Measurements from ENCODE around the gene OR2G6.
"Not testable (repeated sequence)": the region's sequence is repeated elsewhere in the genome, so short reads cannot be mapped to it uniquely, and the experiment has no call there.

Gene OR2G6
- 0 reads per million in 2 donors for total RNA-seq

DNA sequence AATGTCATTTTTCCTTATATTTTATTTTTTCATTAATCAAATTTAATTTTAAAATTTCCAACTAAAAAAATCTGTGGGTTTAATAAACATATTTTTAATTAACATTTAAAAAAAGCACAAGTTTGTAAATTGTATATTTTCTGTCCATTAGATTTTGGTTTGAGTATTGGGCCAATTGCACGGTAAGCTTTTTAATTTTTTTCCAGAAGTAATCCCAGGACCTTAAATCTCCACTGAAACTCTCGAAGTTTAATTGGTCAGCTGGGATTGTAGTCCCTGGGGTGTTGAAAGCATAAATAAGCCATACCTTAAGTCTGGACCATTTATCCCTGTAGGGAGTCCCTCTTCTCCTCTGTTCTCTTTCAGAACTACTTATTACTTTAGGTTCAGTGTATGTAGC is at the start of gene OR2G6:
Gene OR2G6 (plus strand): TSS at position 301 of the 400 bp plus-strand sequence. CDS start 13,574 bp downstream, outside the sequence.
- DNase-seq = not testable (repeated sequence)

DNA sequence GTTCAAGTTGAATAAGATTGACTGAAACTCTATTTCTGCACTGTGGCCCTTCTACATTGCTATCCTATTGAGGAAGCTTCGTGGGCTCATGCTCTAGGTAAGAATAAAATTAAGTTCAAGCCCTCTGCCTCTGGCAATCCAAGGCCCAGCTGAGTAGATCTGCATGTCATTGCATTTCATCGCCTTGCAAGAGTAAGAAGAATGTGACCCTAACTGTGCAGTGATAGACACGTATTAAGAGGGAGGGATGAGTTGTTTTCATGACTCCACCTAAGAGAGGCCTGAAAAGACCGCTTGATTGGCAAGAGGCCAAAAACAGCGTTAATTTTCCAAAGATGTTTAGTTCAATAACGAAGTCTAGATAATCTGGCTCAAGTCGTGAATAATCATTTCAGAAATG is 48.8 kb upstream of the OR2G6 start:
- DNase-seq = not testable (repeated sequence)

DNA sequence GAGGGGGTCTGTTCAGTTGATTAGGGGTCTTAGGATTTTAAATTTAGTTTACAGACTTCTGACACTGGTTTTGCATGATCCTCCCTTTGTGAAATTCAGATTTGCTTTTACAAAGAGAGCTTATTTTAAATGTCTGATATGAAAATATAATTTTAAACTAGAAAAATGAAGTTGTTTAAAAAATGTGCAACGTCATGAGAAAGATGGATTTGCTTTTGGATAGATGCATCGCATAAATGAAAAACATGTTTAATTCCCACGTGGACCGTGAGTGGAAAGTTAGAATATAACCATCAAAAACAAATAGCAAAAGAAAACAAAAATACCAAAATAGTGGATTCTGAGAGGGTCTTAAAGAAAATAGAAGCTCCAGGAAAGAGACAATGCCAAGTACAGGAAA is 36.7 kb upstream of the OR2G6 start:
- DNase-seq = no peak

DNA sequence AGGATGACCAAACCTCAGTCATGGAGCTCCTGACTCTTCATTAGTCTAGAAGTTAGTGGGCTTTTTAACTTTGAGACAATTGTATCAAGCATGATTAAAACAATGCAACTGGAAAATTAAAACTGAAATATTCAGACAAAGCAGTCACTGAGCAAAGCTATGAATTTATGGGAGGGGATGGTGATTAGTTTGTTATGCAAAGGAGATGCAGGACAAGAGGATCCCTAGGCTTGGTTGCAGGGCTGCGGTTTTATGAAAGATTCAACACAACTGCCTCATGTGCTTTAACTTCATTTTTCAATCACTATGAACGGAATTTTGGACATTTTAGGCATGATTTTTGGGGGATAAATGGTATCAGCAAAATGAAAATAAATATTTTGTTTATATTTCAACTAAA is 35.8 kb upstream of the OR2G6 start:
- not testable (repeated sequence) for DNase-seq

DNA sequence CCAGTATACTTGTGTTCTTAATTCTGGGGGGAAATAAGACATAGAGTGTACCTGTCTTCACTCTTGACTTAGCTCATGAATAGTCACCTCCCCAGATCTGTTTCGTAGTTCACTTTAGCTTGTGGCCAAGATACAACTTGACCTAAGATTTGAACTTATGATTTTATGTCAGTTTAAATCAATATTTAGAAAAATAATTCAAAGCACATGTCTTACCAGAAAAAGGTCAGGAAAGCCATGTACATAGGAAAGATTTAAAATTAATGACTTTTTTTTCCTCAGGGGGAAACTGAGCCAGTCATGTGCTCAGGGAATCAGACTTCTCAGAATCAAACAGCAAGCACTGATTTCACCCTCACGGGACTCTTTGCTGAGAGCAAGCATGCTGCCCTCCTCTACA is 34.8 kb upstream of the OR2G6 start, which contains the start of gene OR2T3:
Gene OR2T3 (plus strand): TSS at position 301 of the 400 bp plus-strand sequence. CDS start 0 bp downstream, at position 301.
- not testable (repeated sequence) for DNase-seq

DNA sequence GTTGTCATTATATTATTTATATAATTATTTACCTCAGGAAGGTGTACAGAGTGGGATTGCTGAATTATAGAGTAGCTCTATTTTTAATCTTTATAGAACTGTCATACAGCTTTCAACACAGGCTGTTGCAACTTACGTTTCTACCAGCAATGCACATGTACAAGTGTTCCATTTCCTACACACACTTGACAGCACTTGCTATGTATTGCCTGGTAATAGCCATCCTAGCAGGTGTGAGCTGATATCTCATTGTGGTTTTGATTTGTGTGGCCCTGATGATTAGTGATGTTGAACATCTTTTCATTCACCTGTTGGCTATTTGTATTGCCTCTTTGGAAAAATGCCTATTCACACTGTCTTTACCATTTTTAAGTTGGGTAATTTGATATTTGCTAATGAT is 32.2 kb upstream of the OR2G6 start:
- DNase-seq = not testable (repeated sequence)

DNA sequence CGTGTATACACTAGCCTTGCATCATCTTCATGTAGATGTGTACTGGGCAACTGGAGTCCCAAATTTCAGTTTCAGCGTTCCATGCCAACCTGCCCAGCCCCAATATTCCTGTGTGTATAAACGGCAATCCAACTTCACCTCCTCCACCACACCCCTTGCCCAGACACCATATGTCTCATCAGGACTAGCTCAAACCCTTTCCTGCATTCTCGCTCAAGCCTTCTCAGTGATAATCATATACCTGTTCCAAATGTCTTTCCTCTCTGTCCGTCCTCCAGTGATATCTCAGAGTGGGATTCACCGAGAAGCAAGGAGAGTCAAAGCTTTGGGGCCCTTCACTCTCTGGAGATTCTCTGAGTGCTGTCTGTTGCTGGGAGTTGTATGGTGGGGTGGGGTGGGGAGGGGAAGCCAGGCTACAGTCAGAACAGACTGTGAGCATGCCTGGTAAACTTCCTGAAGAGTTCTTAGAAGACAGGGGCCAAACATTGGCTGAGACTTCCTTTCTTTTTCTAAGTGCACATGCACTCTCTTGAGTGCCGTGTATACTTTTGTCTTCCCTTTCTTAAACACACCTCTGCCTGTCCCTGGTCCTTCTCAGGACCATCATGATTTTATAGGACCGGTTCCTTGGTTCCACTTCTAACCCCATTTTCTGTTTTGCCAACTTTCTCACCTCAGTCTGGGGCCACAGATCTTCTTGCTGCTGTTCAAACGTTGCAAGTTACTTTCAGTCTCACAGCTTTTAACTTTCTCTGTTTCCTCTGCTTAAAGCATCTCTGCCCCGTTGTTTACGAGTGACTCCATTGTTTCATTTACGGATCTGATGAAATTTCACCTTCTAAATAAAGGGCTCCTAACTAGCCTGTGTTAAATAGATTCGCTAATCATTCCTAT is 25.9 kb upstream of the OR2G6 start:
- not testable (repeated sequence) for DNase-seq

DNA sequence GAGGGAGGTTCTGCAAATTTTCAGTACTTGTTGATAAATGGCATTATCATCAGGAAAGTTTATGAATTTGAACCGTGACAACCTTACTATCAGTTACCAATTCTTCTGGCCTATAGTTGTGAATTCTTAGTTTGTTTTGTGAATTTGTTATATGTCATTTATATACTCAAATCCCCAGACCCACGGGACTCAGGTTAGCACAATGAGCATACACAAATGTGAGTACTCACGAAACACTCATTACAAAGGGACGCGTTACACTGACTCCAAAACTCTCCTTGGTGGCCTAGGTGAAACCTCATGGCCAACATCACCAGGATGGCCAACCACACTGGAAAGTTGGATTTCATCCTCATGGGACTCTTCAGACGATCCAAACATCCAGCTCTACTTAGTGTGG is 19.6 kb upstream of the OR2G6 start, which contains the start of gene OR2T5:
Gene OR2T5 (plus strand): TSS at position 301 of the 400 bp plus-strand sequence. CDS start 0 bp downstream, at position 301.
- DNase-seq = not testable (repeated sequence)

DNA sequence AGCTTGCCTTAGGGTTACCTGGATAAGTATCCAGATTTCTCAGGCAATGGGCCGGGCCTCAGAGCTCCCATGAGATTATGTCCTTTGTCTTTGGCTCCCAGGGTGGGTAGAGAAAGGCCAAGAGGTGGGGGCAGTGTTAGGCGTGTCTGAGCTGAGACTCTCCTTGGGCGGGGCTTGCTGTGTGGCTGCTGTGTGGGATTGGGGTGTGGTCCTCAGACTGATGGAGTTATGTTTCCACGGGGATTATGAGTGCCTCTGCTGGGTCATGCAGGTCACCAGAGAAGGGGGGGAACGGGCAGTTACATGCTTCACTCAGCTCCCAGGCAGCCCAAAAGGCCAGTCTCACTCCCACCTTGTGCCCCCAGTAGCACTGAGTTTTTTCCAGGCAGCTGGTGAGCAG is 11.2 kb upstream of the OR2G6 start:
- DNase-seq = not testable (repeated sequence)

DNA sequence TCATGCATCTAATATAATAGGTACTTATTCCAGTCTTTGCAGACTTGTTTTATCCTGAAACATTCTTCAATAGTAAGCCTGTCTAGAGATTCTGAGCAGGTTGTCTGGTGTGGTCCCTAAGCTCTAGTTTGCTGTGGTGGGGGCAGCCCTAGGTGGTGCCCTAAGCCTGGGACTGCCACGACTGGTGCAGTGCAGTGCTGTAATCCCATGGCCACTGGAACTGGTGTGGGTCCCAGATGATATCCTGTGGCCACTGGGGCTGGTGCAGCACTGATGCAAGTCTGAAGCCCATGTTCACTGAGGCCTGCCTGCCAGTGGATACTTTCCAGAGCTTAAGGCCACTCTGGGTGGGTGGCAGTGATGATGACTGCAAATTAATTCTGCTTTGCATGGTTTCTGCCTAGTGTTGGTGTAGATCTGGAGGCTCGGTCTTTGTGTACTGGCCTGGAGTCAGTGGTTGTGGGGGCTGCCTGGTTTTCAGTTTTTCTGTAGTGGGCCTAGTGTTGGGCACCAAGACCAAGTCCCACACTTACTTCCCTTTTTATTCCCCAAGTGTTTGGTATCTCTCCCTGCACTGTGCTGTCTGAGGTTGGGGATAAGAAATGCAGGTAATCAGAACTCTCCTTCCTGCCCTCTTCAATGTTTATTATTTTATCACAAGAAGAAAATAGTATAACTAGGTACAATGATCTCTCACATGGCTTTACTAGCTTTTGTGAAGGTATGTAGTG is 7.4 kb upstream of the OR2G6 start:
- not testable (repeated sequence) for DNase-seq

DNA sequence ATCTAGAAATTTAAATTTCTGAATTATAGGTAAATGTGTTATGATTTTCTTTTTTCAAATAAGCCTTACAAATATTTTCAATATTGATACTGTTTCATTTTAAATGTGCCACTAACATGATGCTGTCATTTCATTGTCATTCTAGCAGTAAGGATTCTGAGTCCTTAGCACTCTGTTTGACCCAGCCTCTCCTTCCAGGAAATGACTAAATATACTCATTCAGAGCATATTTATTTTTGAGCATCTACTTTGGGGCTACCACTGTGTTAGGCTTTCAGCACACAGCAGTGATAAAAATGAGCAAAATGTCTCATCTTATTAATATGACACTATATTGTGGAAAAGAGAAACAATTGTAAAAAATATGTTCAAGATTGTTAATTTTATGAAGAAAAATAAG is 2.3 kb downstream of the OR2G6 start:
- DNase-seq = not testable (repeated sequence)

DNA sequence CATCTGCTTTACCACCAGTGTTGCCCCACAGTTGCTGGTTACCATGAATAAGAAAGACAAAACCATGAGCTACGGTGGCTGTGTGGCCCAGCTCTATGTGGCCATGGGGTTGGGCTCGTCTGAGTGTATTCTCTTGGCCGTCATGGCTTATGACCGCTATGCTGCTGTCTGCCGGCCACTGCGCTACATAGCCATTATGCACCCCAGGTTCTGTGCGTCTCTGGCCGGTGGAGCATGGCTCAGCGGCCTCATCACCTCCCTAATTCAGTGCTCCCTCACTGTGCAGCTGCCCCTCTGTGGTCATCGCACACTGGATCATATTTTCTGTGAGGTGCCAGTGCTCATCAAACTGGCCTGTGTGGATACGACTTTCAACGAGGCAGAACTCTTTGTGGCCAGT is 14.0 kb downstream of the OR2G6 start:
- no peak for DNase-seq

DNA sequence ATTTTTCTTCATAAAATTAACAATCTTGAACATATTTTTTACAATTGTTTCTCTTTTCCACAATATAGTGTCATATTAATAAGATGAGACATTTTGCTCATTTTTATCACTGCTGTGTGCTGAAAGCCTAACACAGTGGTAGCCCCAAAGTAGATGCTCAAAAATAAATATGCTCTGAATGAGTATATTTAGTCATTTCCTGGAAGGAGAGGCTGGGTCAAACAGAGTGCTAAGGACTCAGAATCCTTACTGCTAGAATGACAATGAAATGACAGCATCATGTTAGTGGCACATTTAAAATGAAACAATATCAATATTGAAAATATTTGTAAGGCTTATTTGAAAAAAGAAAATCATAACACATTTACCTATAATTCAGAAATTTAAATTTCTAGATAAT is 29.6 kb downstream of the OR2G6 start:
- not testable (repeated sequence) for DNase-seq

DNA sequence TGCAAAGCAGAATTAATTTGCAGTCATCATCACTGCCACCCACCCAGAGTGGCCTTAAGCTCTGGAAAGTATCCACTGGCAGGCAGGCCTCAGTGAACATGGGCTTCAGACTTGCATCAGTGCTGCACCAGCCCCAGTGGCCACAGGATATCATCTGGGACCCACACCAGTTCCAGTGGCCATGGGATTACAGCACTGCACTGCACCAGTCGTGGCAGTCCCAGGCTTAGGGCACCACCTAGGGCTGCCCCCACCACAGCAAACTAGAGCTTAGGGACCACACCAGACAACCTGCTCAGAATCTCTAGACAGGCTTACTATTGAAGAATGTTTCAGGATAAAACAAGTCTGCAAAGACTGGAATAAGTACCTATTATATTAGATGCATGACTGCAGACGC is 39.5 kb downstream of the OR2G6 start:
- not testable (repeated sequence) for DNase-seq

DNA sequence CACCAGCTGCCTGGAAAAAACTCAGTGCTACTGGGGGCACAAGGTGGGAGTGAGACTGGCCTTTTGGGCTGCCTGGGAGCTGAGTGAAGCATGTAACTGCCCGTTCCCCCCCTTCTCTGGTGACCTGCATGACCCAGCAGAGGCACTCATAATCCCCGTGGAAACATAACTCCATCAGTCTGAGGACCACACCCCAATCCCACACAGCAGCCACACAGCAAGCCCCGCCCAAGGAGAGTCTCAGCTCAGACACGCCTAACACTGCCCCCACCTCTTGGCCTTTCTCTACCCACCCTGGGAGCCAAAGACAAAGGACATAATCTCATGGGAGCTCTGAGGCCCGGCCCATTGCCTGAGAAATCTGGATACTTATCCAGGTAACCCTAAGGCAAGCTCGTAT is 43.2 kb downstream of the OR2G6 start:
- not testable (repeated sequence) for DNase-seq

DNA sequence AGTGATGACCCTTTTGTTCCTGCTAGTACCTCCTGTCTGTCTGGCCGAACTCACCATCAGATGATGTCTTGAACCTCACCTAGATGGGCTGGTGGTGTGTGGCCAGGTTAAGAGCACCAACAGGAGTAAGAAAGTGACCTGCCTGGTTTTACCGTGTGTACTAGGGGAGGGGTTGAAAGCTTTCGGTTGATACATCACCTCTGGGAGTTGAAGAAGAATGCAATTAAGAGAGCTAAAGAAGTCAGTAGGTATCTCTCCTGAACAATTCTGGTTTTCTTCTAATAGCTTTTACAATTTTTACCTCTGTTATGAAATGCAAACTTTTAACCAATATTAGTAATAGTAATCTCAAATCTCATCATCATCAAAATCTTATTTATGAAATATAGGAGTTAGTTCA is 54.8 kb downstream of the OR2G6 start, which contains the start of gene OR2T29:
Gene OR2T29 (minus strand): TSS at position 101 of the 400 bp plus-strand sequence. CDS start 3,281 bp downstream, outside the sequence.
- not testable (repeated sequence) for DNase-seq

DNA sequence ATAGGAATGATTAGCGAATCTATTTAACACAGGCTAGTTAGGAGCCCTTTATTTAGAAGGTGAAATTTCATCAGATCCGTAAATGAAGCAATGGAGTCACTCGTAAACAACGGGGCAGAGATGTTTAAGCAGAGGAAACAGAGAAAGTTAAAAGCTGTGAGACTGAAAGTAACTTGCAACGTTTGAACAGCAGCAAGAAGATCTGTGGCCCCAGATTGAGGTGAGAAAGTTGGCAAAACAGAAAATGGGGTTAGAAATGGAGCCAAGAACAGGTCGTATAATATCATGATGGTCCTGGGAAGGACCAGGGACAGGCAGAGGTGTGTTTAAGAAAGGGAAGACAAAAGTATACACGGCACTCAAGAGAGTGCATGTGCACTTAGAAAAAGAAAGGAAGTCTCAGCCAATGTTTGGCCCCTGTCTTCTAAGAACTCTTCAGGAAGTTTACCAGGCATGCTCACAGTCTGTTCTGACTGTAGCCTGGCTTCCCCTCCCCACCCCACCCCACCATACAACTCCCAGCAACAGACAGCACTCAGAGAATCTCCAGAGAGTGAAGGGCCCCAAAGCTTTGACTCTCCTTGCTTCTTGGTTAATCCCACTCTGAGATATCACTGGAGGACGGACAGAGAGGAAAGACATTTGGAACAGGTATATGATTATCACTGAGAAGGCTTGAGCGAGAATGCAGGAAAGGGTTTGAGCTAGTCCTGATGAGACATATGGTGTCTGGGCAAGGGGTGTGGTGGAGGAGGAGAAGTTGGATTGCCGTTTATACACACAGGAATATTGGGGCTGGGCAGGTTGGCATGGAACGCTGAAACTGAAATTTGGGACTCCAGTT is 57.9 kb downstream of the OR2G6 start:
- DNase-seq = not testable (repeated sequence)

DNA sequence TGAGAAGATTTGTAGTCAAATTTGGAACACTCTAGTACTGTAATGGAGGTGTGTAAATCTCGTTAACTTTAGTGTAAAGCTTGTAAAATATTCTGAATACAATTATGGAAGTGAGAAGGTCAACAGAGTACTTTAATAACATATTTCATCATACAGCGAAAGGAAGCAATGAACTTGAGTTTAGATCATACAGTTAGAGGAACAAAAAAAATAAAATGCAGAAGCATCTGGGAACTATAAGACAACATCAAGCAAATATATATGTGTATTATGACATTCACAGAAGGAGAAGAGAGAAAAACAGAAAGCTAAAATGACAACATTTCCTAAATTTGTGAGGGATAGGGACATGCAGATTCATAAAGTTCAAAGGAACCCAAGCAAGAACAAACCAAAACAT is 61.2 kb downstream of the OR2G6 start:
- DNase-seq = not testable (repeated sequence)

DNA sequence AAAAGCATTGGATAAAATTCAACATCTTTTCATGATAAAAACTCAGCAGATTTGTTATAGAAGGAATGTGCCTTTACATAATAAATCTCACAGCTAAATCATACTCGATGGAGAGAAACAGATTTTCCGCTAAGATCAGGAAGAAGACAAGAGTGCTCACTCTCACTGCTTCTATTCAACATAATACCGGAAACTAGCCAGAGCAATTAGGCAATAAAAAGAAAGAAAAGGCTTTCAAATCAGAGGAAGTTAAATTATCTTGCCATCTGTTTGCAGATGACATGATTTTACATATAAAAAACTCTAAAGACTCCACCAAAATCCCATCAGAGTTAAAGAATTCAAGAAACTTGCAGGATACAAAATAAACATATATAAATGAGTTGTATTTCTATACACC is 62.9 kb downstream of the OR2G6 start:
- not testable (repeated sequence) for DNase-seq

DNA sequence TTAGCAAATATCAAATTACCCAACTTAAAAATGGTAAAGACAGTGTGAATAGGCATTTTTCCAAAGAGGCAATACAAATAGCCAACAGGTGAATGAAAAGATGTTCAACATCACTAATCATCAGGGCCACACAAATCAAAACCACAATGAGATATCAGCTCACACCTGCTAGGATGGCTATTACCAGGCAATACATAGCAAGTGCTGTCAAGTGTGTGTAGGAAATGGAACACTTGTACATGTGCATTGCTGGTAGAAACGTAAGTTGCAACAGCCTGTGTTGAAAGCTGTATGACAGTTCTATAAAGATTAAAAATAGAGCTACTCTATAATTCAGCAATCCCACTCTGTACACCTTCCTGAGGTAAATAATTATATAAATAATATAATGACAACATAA is 64.2 kb downstream of the OR2G6 start:
- DNase-seq = not testable (repeated sequence)

DNA sequence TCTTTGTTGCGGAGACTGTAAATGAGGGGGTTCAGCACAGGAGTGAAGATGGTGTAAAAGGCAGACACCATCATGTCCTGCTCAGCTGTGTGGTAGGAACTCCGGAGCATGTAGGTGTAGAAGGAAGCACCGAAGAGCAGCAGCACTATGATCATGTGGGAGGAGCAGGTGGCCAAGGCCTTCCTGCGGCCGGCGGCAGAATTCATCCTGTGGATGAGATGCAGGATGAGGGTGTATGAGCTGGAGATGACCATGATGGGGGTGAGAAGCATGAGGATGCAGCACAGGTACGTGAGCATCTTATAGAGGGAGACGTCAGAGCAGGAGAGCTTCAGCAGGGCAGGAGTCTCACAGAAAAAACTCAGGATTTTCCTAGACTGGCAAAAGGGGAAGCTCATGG is 66.0 kb downstream of the OR2G6 start:
- DNase-seq = not testable (repeated sequence)

DNA sequence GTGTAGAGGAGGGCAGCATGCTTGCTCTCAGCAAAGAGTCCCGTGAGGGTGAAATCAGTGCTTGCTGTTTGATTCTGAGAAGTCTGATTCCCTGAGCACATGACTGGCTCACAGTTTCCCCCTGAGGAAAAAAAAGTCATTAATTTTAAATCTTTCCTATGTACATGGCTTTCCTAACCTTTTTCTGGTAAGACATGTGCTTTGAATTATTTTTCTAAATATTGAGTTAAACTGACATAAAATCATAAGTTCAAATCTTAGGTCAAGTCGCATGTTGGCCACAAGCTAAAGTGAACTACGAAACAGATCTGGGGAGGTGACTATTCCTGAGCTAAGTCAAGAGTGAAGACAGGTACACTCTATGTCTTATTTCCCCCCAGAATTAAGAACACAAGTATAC is 66.8 kb downstream of the OR2G6 start, which contains the start of gene OR2T34:
Gene OR2T34 (minus strand): TSS at position 101 of the 400 bp plus-strand sequence. CDS start 0 bp downstream, at position 101.
- not testable (repeated sequence) for DNase-seq

Data from T-helper 9 cell (primary cell).